Measurements from ENCODE around the gene MST1R. TPM values are rescaled to one million over a fixed set of nuclear protein-coding genes. Genes with fewer than 3 reads are reported as not detected.
"Not testable (repeated sequence)": the region's sequence is repeated elsewhere in the genome, so short reads cannot be mapped to it uniquely, and the experiment has no call there.

Gene MST1R
- total RNA-seq, 2 donors from 2014 or later: 6.8 to 11.2 TPM

GRCh38 chr3:49908373-49909199 is 4.9 kb upstream of the MST1R start:
- WGBS, 2 experiments (ENCODE audit: insufficient coverage in 1 of 2, insufficient read length in 1 of 2): 86 to 98% methylated on average over 8 to 13 of the region's 14 CpGs
- Mint-ChIP-seq H3K4me3 (peak overlapping the region; percentile 13), H3K27me3 (ENCODE audit: insufficient read depth) (peaks cover 15% of the 10 kb centered on the region), H3K27ac (no peak overlapping the region), H3K4me1 (peaks cover 46% of the 10 kb centered on the region), H3K9me3 (no peaks in the 10 kb centered on the region), H3K36me3 (ENCODE audit: low read depth) (no peaks in the 10 kb centered on the region)
- Histone ChIP-seq H3K4me3 (ENCODE audit: low read length) (peak overlapping the region; percentile 36), H3K27ac (ENCODE audit: low read depth, low read length) (no peak overlapping the region), H3K9ac (ENCODE audit: extremely low read depth, low read length, poor library complexity, severe bottlenecking) (no peak overlapping the region), H3K9me3 (ENCODE audit: control insufficient read depth, low read length) (no peaks in the 10 kb centered on the region), H3K4me1 (ENCODE audit: control insufficient read depth, insufficient read depth, low read length) (peaks cover 22% of the 10 kb centered on the region), H3K36me3 (ENCODE audit: control insufficient read depth, insufficient read depth, low read length) (no peaks in the 10 kb centered on the region), H3K27me3 (ENCODE audit: control insufficient read depth, insufficient read depth, low read length, poor library complexity, severe bottlenecking) (no peaks in the 10 kb centered on the region)
- DNase-seq: peak; percentile 77
- TF ChIP-seq CTCF (conservative IDR thresholded peaks at IDR 0.05): no peak

GRCh38 chr3:49906073-49906743 is 2.5 kb upstream of the MST1R start:
- no peaks in the 10 kb centered on the region for H3K9me3 Mint-ChIP-seq
- peaks cover 46% of the 10 kb centered on the region for H3K4me1 Mint-ChIP-seq
- 53 to 54% methylated on average over 8 to 14 of the region's 15 CpGs for WGBS, 2 experiments (ENCODE audit: insufficient coverage in 1 of 2, insufficient read length in 1 of 2)
- H3K36me3 Mint-ChIP-seq (ENCODE audit: low read depth): no peaks in the 10 kb centered on the region
- peaks cover 14% of the 10 kb centered on the region for H3K27me3 Mint-ChIP-seq (ENCODE audit: insufficient read depth)
- H3K27ac Mint-ChIP-seq: no peak overlapping the region
- H3K4me3 ChIP-seq (ENCODE audit: low read length): no peak overlapping the region
- no peak overlapping the region for H3K4me3 Mint-ChIP-seq
- H3K9me3 ChIP-seq (ENCODE audit: control insufficient read depth, low read length): no peaks in the 10 kb centered on the region
- no peak overlapping the region for H3K9ac ChIP-seq (ENCODE audit: extremely low read depth, low read length, poor library complexity, severe bottlenecking)
- H3K4me1 ChIP-seq (ENCODE audit: control insufficient read depth, insufficient read depth, low read length): peaks cover 22% of the 10 kb centered on the region
- no peaks in the 10 kb centered on the region for H3K27me3 ChIP-seq (ENCODE audit: control insufficient read depth, insufficient read depth, low read length, poor library complexity, severe bottlenecking)
- peak; percentile 87 for DNase-seq
- H3K36me3 ChIP-seq (ENCODE audit: control insufficient read depth, insufficient read depth, low read length): no peaks in the 10 kb centered on the region
- TF ChIP-seq CTCF (conservative IDR thresholded peaks at IDR 0.05): peak; percentile 83
- no peak overlapping the region for H3K27ac ChIP-seq (ENCODE audit: low read depth, low read length)

- H3K36me3 Mint-ChIP-seq (ENCODE audit: low read depth); H3K27me3 Mint-ChIP-seq (ENCODE audit: insufficient read depth); H3K27ac ChIP-seq (ENCODE audit: low read depth, low read length); H3K9ac ChIP-seq (ENCODE audit: extremely low read depth, low read length, poor library complexity, severe bottlenecking); H3K4me3 ChIP-seq (ENCODE audit: low read length); H3K27me3 ChIP-seq (ENCODE audit: control insufficient read depth, insufficient read depth, low read length, poor library complexity, severe bottlenecking); H3K27ac Mint-ChIP-seq; H3K9me3 ChIP-seq (ENCODE audit: control insufficient read depth, low read length); H3K36me3 ChIP-seq (ENCODE audit: control insufficient read depth, insufficient read depth, low read length); DNase-seq; H3K9me3 Mint-ChIP-seq: not testable (repeated sequence)
- peaks cover 22% of the 10 kb centered on the region for H3K4me1 ChIP-seq (ENCODE audit: control insufficient read depth, insufficient read depth, low read length)
- H3K4me3 Mint-ChIP-seq: peak overlapping the region; percentile 45
- H3K4me1 Mint-ChIP-seq: peaks cover 33% of the 10 kb centered on the region
- WGBS, 2 experiments (ENCODE audit: insufficient coverage in 1 of 2, insufficient read length in 1 of 2): 89 to 96% methylated on average over 8 to 13 of the region's 13 CpGs
These were observed 775 bp upstream of the MST1R start for GRCh38 chr3:49904448-49904847.

All from endodermal cell (in vitro differentiated cells).